OCI-LY3 (cell line): ENCODE results near the gene ATG9B.

ENCODE experiments used
- H2AFZ ChIP-seq: fragments of 200-600, 300-600 bp; shearing (Covaris generic); 2 replicates; pipeline ENCODE4 v1.6.0; 2014; ENCODE audit warnings: antibody characterized with exemption, low read depth, low read length
- H3K27ac ChIP-seq: fragments of 200-600, 300-600 bp; sonication (generic); 2 replicates; pipeline ENCODE4 v1.5.1; 2014; ENCODE audit warnings: mild to moderate bottlenecking, low read length, moderate library complexity, mixed read lengths
- H3K27me3 ChIP-seq: fragments of 200-600, 300-600 bp; sonication (generic); 2 replicates; pipeline ENCODE4 v1.6.1; 2014; ENCODE audit warnings: low read depth, low read length, mixed read lengths
- H3K36me3 ChIP-seq: fragments of 200-600, 300-600 bp; sonication (generic); replicated peaks from 2 replicates; pipeline ENCODE3; 2014; ENCODE audit warnings: low read depth, low read length, mixed read lengths
- H3K4me1 ChIP-seq: fragments of 300-600, 200-600 bp; sonication (generic); 2 replicates; pipeline ENCODE4 v1.6.1; 2014; ENCODE audit warnings: low read length, mixed read lengths
- H3K4me2 ChIP-seq: fragments of 200-600, 300-600 bp; sonication (generic); 2 replicates; pipeline ENCODE4 v1.6.1; 2014; ENCODE audit warnings: low read length, mixed read lengths
- H3K4me3 ChIP-seq: fragments of 300-600, 200-600 bp; sonication (generic); 2 replicates; pipeline ENCODE4 v1.5.1; 2014; ENCODE audit warnings: antibody characterized with exemption, mild to moderate bottlenecking, low read length, moderate library complexity
- H3K79me2 ChIP-seq: fragments of 300-600, 200-600 bp; shearing (Covaris generic); 2 replicates; pipeline ENCODE4 v1.6.1; 2014; ENCODE audit warnings: mild to moderate bottlenecking, low read length, mixed read lengths
- H3K9ac ChIP-seq: fragments of 300-600, 200-600 bp; shearing (Covaris generic); 2 replicates; pipeline ENCODE4 v1.6.0; 2014; ENCODE audit warnings: mild to moderate bottlenecking, low read length, moderate library complexity
- H3K9me3 ChIP-seq: fragments of 200-600, 300-600 bp; shearing (Covaris generic); 2 replicates; pipeline ENCODE4 v1.6.1; 2014; ENCODE audit warnings: low read length, mixed read lengths; ENCODE audit not compliant: insufficient read depth
- H4K20me1 ChIP-seq: fragments of 200-600, 300-600 bp; sonication (generic); 2 replicates; pipeline ENCODE4 v1.6.1; 2016; ENCODE audit warnings: low read length, mixed read lengths; ENCODE audit not compliant: insufficient read depth
- CTCF ChIP-seq: fragments of 200-600, 300-600 bp; sonication (generic); IDR thresholded peaks from 2 replicates; pipeline ENCODE4 v1.5.1; 2014; ENCODE audit warnings: antibody characterized with exemption, low read length, low read depth
- EZH2phosphoT487 ChIP-seq: fragments of 200-600 bp; shearing (Covaris generic); IDR thresholded peaks from 2 replicates; pipeline ENCODE4 v1.6.1; 2018; ENCODE audit warnings: antibody characterized with exemption, mixed run types, low read depth

ATG9B gene

GRCh38 chr7:151060113-151060415 is 35.8 kb upstream of the ATG9B start:
- peak overlapping the region; percentile 72 for H3K27ac ChIP-seq
- H3K27me3 ChIP-seq, result no peaks in the 10 kb centered on the region

GRCh38 chr7:151059367-151060112 is 35.2 kb upstream of the ATG9B start, which contains the start of gene SLC4A2:
Gene SLC4A2 (plus strand): TSS chr7:151059589. CDS start chr7:151061988, 2,399 bp downstream.
- Histone ChIP-seq H4K20me1 (peaks cover 12% of the 10 kb centered on the region), H3K9ac (peak within 1 kb of the TSS; percentile 87), H2AFZ (peak within 1 kb of the TSS; percentile 49; the same call in 1 of the 2 replicates), H3K79me2 (peaks cover 26% of the 10 kb centered on the region), H3K27me3 (no peaks in the 10 kb centered on the region), H3K36me3 (peaks cover 2% of the 10 kb centered on the region), H3K27ac (peak within 1 kb of the TSS; percentile 72), H3K4me2 (peak within 1 kb of the TSS; percentile 99), H3K4me3 (peak within 1 kb of the TSS; percentile 90), H3K9me3 (no peaks in the 10 kb centered on the region), H3K4me1 (peaks cover 16% of the 10 kb centered on the region)
- no peak for TF ChIP-seq EZH2phosphoT487
- peak; percentile 46 for TF ChIP-seq CTCF

More at GRCh38 chr7:151060113-151060415, 35.8 kb upstream of the ATG9B start:
- TF ChIP-seq EZH2phosphoT487 (no peak), CTCF (no peak)
- no peaks in the 10 kb centered on the region for H3K9me3 ChIP-seq
- H4K20me1 ChIP-seq, result peaks cover 12% of the 10 kb centered on the region
- peak overlapping the region; percentile 87 for H3K9ac ChIP-seq
- H3K4me1 ChIP-seq, result peaks cover 16% of the 10 kb centered on the region
- H3K4me2 ChIP-seq, result peak overlapping the region; percentile 99
- peaks cover 26% of the 10 kb centered on the region for H3K79me2 ChIP-seq
- no peak overlapping the region for H2AFZ ChIP-seq
- peaks cover 7% of the 10 kb centered on the region for H3K36me3 ChIP-seq
- peak overlapping the region; percentile 90 for H3K4me3 ChIP-seq

GRCh38 chr7:151058781-151059366 is 34.6 kb upstream of the ATG9B start:
- Histone ChIP-seq H3K79me2 (peaks cover 26% of the 10 kb centered on the region), H2AFZ (peak overlapping the region; percentile 37; the same call in 1 of the 2 replicates), H3K36me3 (no peaks in the 10 kb centered on the region), H3K4me2 (peak overlapping the region; percentile 99), H4K20me1 (peaks cover 12% of the 10 kb centered on the region), H3K27me3 (no peaks in the 10 kb centered on the region), H3K9me3 (no peaks in the 10 kb centered on the region), H3K27ac (peak overlapping the region; percentile 72), H3K4me1 (peaks cover 16% of the 10 kb centered on the region), H3K9ac (peak overlapping the region; percentile 87), H3K4me3 (peak overlapping the region; percentile 90)
- TF ChIP-seq CTCF (no peak), EZH2phosphoT487 (no peak)

- TF ChIP-seq EZH2phosphoT487, result no peak
- TF ChIP-seq CTCF, result no peak
- peak overlapping the region; percentile 7; the same call in 1 of the 2 replicates for H2AFZ ChIP-seq
- peak overlapping the region; percentile 90 for H3K4me3 ChIP-seq
Observed at GRCh38 chr7:151057989-151058780, 33.9 kb upstream of the ATG9B start.

More at GRCh38 chr7:151057989-151058780, 33.9 kb upstream of the ATG9B start:
- H3K36me3 ChIP-seq, result no peaks in the 10 kb centered on the region
- H3K9ac ChIP-seq, result peak overlapping the region; percentile 87
- H3K4me2 ChIP-seq, result peak overlapping the region; percentile 99
- H3K27me3 ChIP-seq, result no peaks in the 10 kb centered on the region
- H3K9me3 ChIP-seq, result no peaks in the 10 kb centered on the region
- H4K20me1 ChIP-seq, result peaks cover 12% of the 10 kb centered on the region
- peaks cover 16% of the 10 kb centered on the region for H3K4me1 ChIP-seq
- H3K27ac ChIP-seq, result peak overlapping the region; percentile 72
- peaks cover 26% of the 10 kb centered on the region for H3K79me2 ChIP-seq
